ENCODE data around the gene CDR2L.
A peak's percentile ranks its signal among the peaks of the same experiment; 100 is the strongest.
"Not testable (repeated sequence)": the region's sequence is repeated elsewhere in the genome, so short reads cannot be mapped to it uniquely, and the experiment has no call there.

Gene CDR2L

DNA sequence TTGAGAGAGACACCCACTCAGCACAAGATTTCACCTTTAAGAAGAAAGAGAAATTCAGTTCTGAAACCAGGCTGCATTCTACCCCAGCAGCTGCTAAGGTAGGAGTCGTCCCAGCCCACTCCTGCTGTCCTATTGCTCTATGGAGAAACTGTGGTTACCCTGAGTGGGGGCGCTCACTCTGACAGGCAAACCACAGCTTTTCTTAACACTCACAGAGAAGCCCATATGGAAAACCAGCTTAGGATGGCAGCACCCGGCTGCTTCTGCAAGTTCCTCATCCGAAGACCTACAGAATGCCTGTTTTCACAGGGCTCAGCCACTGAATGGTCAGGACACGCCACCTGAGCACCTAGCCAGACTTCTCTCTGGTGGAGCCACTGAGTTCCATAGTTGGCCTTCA is 51.8 kb downstream of the CDR2L start:
- no peak for DNase-seq (ENCODE audit: low read depth, low spot score)

DNA sequence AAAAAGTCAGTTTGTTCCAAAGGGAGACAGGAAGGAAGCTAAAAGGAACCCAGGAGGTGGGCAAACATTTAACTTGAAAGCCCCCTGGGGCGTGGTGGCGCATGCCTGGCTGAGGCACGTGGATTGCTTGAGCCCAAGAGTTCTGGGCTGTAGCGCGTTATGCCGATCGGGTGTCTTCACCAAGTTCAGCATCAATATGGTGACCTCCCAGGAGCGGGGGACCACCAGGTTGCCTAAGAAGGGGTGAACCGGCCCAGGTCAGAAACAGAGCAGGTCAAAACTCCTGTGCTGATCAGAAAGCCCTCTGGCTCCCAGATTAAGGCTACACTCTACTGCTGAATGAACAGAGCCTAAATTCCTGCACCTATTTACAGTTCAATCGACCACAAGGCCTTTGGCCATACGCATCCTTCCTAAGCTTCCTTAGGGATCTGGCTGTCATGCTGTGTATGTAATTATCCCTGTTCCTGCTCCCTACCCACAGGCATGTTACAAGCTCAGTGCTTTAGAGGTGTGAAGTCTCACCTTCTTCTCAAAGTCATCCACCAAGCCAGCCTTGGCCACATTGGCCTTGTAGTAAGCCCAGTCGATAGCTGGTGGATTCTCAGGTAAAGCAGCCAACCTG is 54.3 kb downstream of the CDR2L start:
- DNase-seq (ENCODE audit: low read depth, low spot score): no peak

DNA sequence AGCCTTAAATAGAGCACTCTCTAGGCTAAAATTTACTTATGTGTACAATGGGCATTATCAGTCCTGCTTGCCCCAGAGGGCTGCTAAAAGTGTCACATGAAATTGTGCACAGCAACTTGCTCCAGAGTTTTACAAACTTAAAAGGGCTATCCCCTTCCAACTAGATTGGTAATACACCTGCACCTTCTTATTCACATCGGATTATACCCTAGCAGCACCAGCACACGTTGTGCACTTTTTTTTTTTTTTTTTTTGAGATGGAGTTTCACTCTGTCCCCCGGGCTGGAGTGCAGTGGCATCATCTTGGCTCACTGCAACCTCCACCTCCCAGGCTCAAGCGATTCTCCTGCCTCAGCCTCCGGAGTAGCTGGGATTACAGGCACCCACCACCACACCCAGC is 56.4 kb downstream of the CDR2L start:
- not testable (repeated sequence) for DNase-seq (ENCODE audit: low read depth, low spot score)

DNA sequence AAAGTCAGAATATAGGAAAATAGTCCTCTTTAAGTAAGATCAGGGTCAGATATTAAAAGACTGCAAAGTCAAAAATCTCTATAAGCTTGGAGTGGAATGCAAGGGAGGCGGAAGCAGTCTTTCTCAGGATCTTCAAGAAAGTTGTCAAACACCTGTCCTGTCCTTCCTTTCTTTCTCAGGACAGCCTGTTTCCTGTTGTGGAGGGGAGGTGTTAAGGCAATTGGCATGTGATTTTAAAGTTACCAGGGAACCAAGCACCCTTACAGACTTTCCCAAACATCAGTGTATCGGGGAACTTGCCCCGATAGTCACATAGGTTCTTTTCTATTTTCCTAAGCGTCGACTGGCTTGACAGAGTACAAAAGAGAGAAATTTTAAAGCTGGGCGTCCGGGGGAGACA is 57.3 kb downstream of the CDR2L start:
- DNase-seq (ENCODE audit: low read depth, low spot score): no peak

DNA sequence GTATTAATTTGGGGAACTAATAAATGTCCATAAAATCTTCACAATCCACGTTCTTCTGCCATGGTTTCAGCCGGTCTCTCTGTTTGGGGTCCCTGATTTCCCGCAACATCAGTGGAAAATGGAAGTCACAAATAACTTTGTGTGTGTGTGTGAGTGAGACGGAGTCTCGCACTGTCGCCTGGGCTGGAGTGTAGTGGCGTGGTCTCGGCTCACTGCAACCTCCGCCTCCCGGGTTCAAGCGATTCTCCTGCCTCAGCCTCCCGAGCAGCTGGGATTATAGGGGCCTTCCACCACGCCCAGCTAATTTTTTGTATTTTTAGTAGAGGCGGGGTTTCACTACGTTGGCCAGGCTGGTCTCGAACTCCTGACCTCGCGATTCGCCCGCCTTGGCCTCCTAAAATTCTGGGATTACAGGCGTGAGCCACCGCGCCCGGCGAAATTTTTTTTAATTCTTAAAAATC is 58.5 kb downstream of the CDR2L start:
- DNase-seq (ENCODE audit: low read depth, low spot score): not testable (repeated sequence)

DNA sequence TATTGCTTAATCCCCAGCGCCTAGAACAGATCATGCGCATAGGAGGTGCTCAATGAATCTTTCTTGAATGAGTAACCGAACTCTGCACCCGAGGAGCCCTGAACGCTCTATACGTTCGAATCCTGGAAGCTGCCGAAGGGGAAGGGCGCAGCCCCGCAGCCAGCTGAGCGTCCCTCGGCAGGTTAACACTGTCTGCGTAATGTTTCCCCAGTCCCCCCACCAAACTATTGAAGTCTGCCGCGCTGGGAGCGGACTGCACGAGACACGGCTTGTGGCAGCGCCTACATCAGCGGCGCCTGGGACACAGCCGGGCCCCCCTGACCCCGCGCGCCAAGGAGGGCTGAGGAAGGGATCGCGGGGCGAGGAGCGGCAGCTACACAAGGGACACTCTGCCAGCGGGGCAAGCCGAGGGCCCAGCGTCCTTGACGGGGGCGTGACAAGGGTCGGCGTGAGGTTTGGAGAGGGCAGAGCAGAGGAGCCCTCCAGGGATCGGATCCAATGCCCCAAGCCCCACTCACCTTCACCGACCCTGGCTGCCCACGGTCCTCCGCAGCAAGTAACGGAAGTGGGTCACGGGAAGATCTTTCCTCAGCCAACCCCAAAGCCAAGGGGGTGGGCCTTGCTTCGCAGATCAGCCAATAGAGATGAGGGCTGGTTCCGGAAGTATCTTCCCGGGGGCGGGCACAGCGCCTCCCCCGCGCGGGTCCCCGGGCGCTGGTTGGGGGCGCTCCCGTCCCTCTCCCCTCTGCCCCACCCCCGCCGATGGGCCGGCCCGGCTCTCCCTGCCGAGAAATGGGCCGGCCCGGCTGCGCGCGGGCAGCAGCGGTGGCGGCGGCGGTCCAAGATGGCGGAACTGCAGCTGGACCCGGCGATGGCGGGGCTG is 59.2 kb downstream of the CDR2L start, which contains the start of the genes ATP5PD and KCTD2:
Gene ATP5PD, minus strand, starts transcription at position 563 of the 883 bp plus-strand sequence. CDS start 4,319 bp downstream, outside the sequence.
Gene KCTD2, plus strand, starts transcription at position 819 of the 883 bp plus-strand sequence. Its CDS starts 26 bp downstream, at position 845.
- peak; percentile 92 for DNase-seq (ENCODE audit: low read depth, low spot score)

DNA sequence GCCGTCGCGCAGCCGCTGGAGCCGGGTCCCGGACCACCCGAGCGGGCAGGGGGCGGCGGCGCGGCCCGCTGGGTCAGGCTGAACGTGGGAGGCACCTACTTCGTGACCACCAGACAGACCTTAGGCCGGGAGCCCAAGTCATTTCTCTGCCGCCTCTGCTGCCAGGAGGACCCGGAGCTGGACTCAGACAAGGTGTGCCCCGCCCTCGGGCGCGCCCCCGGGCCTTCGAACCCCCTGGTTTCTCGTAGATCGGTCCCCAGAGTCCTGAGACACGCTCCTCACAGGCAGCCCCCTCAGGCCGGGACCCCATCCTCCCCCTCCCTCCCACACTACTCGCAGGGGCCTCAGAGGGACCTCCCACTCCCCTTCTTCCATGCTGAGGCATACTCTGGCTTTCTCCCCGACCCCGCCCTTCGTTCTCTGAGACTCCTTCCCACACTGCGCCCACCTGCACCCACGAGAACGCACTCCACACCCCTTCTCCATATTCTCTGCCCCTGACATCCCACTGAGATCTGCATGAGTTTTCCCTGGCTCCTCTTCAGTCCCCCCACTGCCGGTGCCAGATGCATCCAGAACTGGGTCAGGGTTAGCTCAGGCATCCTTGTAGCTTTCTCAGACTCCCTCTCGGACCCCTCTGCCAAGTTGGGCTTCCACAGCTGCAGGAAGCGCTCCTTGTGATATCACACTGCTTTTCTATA is 60.1 kb downstream of the CDR2L start:
- no peak for DNase-seq (ENCODE audit: low read depth, low spot score)

DNA sequence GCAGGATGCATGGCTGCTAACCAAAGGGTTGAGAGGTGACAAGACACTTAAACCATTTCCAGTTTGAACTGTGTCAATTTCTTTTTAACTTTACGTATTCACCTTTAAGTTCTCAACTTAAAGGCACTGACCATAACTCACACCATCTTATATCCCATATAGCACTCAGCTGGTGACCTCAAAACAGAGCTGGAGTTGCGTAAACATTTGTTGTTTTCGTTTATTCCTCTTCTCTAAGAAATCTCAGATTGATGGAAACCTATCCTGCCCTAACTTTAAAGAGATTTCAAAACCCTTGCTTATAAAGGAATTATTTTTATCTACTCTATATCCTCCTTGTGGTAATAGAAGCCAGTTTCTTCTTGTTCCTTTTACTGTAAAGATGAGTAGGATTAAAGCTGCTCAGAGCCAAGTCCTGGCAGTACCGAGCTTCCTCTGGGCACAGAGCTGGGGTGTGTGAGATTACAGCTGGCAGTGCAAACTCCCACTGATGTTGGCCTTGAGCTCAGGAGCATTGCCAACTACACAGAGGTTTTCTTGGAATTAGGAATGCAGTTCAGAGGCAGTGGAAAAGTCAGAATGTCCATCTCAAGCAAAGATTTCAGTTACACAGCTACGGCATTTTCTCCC is 60.9 kb downstream of the CDR2L start:
- DNase-seq (ENCODE audit: low read depth, low spot score): no peak

DNA sequence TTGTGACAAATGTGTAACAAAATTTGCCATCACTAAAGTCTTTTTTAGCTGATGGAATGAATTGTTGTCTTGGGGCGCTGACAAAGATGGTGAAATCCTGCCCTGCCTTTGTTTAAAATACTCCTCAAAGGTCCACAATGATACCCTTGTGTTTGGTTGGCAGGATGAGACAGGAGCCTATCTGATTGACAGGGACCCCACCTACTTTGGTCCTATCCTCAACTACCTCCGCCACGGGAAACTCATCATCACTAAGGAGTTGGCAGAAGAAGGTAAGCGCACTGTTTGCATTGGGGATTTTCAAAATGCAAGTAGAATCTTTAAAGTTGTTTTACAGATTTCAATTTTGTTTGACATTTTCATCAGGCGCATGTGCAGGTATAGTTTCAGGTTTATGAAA is 61.6 kb downstream of the CDR2L start:
- no peak for DNase-seq (ENCODE audit: low read depth, low spot score)

DNA sequence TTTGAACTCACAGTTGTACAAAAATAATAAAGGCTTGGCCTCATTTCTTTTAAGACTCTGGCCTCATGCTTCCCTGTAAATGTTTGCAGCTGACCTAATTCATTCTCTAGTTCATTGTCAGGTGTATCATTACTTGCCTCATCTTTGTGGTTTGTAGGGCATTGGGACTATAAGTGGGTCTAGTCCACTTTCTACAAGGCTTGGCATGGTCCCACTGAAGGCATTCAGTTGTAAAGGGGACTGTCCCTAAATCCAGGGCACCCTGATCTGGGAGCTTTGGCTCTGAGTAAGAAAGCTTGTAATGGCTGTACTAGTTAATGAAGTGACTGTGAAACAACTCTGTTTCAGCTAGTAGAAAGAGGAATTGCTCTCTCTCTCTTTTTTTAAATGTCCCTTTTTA is 62.3 kb downstream of the CDR2L start:
- DNase-seq (ENCODE audit: low read depth, low spot score): no peak

DNA sequence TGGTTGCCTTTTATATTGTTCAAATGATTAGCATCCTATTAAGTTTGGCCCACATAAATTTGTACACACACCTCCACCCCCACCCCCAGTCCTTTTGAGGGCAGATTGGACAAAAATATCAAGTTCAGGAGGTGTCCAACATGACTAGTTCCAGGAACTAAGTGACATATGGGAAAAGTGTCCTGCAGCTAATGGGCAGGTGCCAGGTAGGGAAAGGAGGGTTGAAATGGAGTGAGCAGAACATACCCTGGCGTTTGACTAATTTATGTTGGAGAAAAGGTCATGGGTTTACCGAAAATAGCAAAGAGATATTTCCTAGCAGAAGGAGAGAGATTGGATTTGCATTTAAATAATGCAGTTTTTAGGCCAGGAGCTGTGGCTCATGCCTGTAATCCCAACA is 64.5 kb downstream of the CDR2L start:
- DNase-seq (ENCODE audit: low read depth, low spot score): no peak

Measured in activated CD4-positive, CD25-positive, alpha-beta regulatory T cell treated with anti-CD3 and anti-CD28 coated beads, Interleukin-2, amount 50 U/mL, for 16 hours (primary cell).